DOHH2 (cell line): Measurements from ENCODE around the gene PPP1R12C.

Experiments used
- EZH2phosphoT487 ChIP-seq: fragments of 200-600 bp; sonication (generic); IDR thresholded peaks from 2 replicates; pipeline ENCODE4 v1.6.1; 2017; ENCODE audit warnings: borderline replicate concordance, mild to moderate bottlenecking, antibody characterized with exemption, low read length, moderate library complexity, mixed read lengths
- TF ChIP-seq, protein P1 (sequence below): fragments of 200-600 bp; sonication (generic); IDR thresholded peaks from one replicate; pipeline ENCODE4 v1.5.1; 2014; ENCODE audit warnings: antibody characterized with exemption, mild to moderate bottlenecking, low read depth, low read length; ENCODE audit not compliant: poor library complexity, severe bottlenecking

DNA sequence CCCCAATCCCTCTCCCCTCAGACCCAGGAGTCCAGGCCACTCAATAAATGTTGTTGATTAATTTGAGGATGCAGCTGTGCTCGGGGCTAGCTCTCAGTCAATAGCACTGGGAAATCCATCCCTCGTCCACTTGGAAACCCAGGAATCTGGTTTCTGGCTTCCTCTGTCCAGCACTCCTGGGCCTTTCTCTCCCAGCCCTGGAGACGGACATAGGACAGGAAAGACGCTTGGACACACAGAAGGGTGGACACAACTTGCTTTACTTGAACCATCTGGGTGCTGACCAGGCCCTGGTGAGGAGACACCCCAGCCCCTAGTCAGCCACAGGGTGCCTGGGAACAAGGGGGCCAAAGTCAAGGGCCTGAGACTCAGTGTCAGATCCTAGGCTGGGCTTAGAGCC lies 41.0 kb upstream of the PPP1R12C start:
- TF ChIP-seq, protein P1, sequence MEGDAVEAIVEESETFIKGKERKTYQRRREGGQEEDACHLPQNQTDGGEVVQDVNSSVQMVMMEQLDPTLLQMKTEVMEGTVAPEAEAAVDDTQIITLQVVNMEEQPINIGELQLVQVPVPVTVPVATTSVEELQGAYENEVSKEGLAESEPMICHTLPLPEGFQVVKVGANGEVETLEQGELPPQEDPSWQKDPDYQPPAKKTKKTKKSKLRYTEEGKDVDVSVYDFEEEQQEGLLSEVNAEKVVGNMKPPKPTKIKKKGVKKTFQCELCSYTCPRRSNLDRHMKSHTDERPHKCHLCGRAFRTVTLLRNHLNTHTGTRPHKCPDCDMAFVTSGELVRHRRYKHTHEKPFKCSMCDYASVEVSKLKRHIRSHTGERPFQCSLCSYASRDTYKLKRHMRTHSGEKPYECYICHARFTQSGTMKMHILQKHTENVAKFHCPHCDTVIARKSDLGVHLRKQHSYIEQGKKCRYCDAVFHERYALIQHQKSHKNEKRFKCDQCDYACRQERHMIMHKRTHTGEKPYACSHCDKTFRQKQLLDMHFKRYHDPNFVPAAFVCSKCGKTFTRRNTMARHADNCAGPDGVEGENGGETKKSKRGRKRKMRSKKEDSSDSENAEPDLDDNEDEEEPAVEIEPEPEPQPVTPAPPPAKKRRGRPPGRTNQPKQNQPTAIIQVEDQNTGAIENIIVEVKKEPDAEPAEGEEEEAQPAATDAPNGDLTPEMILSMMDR, result no peak
- TF ChIP-seq EZH2phosphoT487, result no peak
